Endothelial cell of umbilical vein (primary cell): ENCODE measurements around the gene PRDM2. TPM values are rescaled to one million over a fixed set of nuclear protein-coding genes. Genes with fewer than 3 reads are reported as not detected.

Source experiments
- BruUV-seq: library from RNA; stranded (reverse); fragments of 400-500 nt; replicated peaks from 2 replicates; lab custom pipeline; 2021; lab: Mats Ljungman, UMichigan
- CTCF ChIA-PET: fragments of 300-600, 350-600 bp; sonication (Branson Sonifier 250); formaldehyde crosslinking; loops from one replicate; lab custom pipeline; 2021; ENCODE audit warnings: antibody characterized with exemption, inconsistent platforms; lab: Charles Lee
- POLR2A ChIA-PET: fragments of 300-600, 350-600 bp; sonication (Branson Sonifier 250); formaldehyde crosslinking; loops from one replicate; lab custom pipeline; 2021; ENCODE audit warnings: antibody characterized with exemption, inconsistent platforms; lab: Charles Lee
- DNase-seq: peaks from one replicate; pipeline ENCODE4 v3.0.0-alpha.2; 2011; ENCODE audit warnings: low read depth, low spot score
- FAIRE-seq: peaks from 2 replicates; lab custom pipeline; 2011; peaks lifted over from hg19 to GRCh38; lab: Jason Lieb, UNC
- H2AFZ ChIP-seq: 2 replicates; pipeline ENCODE4 v1.6.0; 2012; ENCODE audit warnings: low read depth, low read length, control low read depth, inconsistent platforms
- H3K27ac ChIP-seq: 2 replicates; pipeline ENCODE4 v1.5.1; 2011; ENCODE audit warnings: low read depth, mild to moderate bottlenecking, control low read depth, low read length, moderate library complexity; ENCODE audit not compliant: insufficient read depth
- H3K27me3 ChIP-seq, 2 experiments: 2 replicates each; pipeline versions ENCODE4 v1.6.0 to v1.6.1; 2011; ENCODE audit warnings: low read length in 2 of 2, mixed read lengths in 1 of 2; ENCODE audit not compliant: control insufficient read depth in 2 of 2, insufficient read depth in 2 of 2
- H3K36me3 ChIP-seq, 2 experiments: 2 replicates in 1 of 2; 3 replicates in 1 of 2; pipeline ENCODE4 v1.5.1; 2011; ENCODE audit warnings: low read length in 2 of 2, mild to moderate bottlenecking in 1 of 2, moderate library complexity in 1 of 2; ENCODE audit not compliant: control insufficient read depth in 2 of 2, insufficient read depth in 2 of 2; ENCODE audit errors: extremely low read depth in 1 of 2
- H3K4me1 ChIP-seq: 3 replicates; pipeline ENCODE4 v1.5.1; 2011; ENCODE audit warnings: mild to moderate bottlenecking, low read length; ENCODE audit not compliant: control insufficient read depth, insufficient read depth; ENCODE audit errors: extremely low read depth
- H3K4me2 ChIP-seq: 2 replicates; pipeline ENCODE4 v1.6.1; 2011; ENCODE audit warnings: low read length, control low read depth, mixed read lengths; ENCODE audit not compliant: insufficient read depth
- H3K4me3 ChIP-seq, 3 experiments: fragments of 200-600 bp in 1 of 3; sonication (generic), shearing (Covaris generic) in 1 of 3; replicated peaks in 1 of 3; 2 replicates each; pipeline ENCODE4 v1.5.1; 2011 to 2016; ENCODE audit warnings: control low read depth in 3 of 3, low read length in 3 of 3, mild to moderate bottlenecking in 2 of 3, inconsistent platforms in 1 of 3, low read depth in 1 of 3, moderate library complexity in 1 of 3; ENCODE audit not compliant: insufficient read depth in 1 of 3
- H3K79me2 ChIP-seq: 2 replicates; pipeline ENCODE4 v1.6.0; 2012; ENCODE audit warnings: low read length, inconsistent platforms; ENCODE audit not compliant: control insufficient read depth, insufficient read depth
- H3K9ac ChIP-seq: replicated peaks from 2 replicates; pipeline ENCODE3; 2011; ENCODE audit warnings: low read length, control low read depth; ENCODE audit not compliant: insufficient read depth; ENCODE audit errors: extremely low read depth
- H3K9me1 ChIP-seq: replicated peaks from 3 replicates; pipeline ENCODE4 v1.6.0; 2011; ENCODE audit warnings: mild to moderate bottlenecking, low read length; ENCODE audit not compliant: control insufficient read depth, insufficient read depth; ENCODE audit errors: extremely low read depth
- H3K9me3 ChIP-seq: replicated peaks from 2 replicates; pipeline ENCODE4 v1.5.1; 2012; ENCODE audit warnings: low read length, inconsistent platforms; ENCODE audit not compliant: control insufficient read depth, insufficient read depth
- H4K20me1 ChIP-seq: replicated peaks from 2 replicates; pipeline ENCODE3; 2011; ENCODE audit warnings: mild to moderate bottlenecking, low read length; ENCODE audit not compliant: control insufficient read depth, insufficient read depth; ENCODE audit errors: extremely low read depth
- CTCF ChIP-seq, 2 donors: IDR thresholded peaks; 1 replicate in 1 of 2; 2 replicates in 1 of 2; pipeline ENCODE4 v1.5.1; 2011; ENCODE audit warnings: low read length in 2 of 2, mild to moderate bottlenecking in 2 of 2, moderate library complexity in 2 of 2, control low read depth in 1 of 2, inconsistent platforms in 1 of 2, low read depth in 1 of 2; ENCODE audit not compliant: insufficient read depth in 1 of 2; ENCODE audit errors: extremely low read depth in 1 of 2
- EZH2 ChIP-seq: IDR thresholded peaks from 2 replicates; pipeline ENCODE4 v1.6.1; 2012; ENCODE audit warnings: borderline replicate concordance, low read depth, mild to moderate bottlenecking, moderate library complexity, low read length, inconsistent platforms; ENCODE audit not compliant: severe bottlenecking
- FOS ChIP-seq: IDR thresholded peaks from 2 replicates; pipeline ENCODE4 v1.6.1; 2011; ENCODE audit warnings: mild to moderate bottlenecking, low read length, moderate library complexity, borderline replicate concordance; ENCODE audit not compliant: insufficient read depth
- GATA2 ChIP-seq: IDR thresholded peaks from 2 replicates; pipeline ENCODE4 v1.7.0; 2011; ENCODE audit warnings: low read depth, mild to moderate bottlenecking, moderate library complexity, mixed read lengths, low read length; ENCODE audit not compliant: insufficient read length, insufficient read depth
- JUN ChIP-seq: IDR thresholded peaks from 2 replicates; pipeline ENCODE4 v1.6.1; 2011; ENCODE audit warnings: borderline replicate concordance, low read depth; ENCODE audit not compliant: insufficient read length, insufficient read depth
- POLR2A ChIP-seq: IDR thresholded peaks from 2 replicates; pipeline ENCODE4 v1.6.1; 2012; ENCODE audit warnings: low read depth, mild to moderate bottlenecking, control low read depth, low read length
- dilution Hi-C: fragments of 300-500 bp; cut with MboI; formaldehyde crosslinking; loops from one replicate; pipeline ENCODE4 v1.15.0; 2019; ENCODE audit warnings: low sequenced_read_pairs; ENCODE audit not compliant: extremely low pct_ligation_motif_present
- intact Hi-C: fragments of 100-400 bp; cut with micrococcal nuclease; formaldehyde crosslinking; loops from one replicate; pipeline ENCODE4 v1.10.0; 2022
- polyA plus RNA-seq, 4 experiments: library from polyadenylated mRNA; depleted of rRNA in 3 of 4; stranded (reverse) in 3 of 4; unstranded in 1 of 4; fragments of >200 nt; gene quantifications; 2 replicates each; pipeline versions ENCODE4 v1.2.1 to v1.2.3, GENCODE V29; 2011 to 2012; ENCODE audit warnings: missing spikeins in 1 of 4
- total RNA-seq: library from RNA; stranded (reverse); gene quantifications from 2 replicates; pipeline ENCODE4 v1.2.3, GENCODE V29; 2021
- TF ChIP-seq, protein P1 (sequence below): IDR thresholded peaks from 2 replicates; pipeline ENCODE4 v1.6.1; 2011; ENCODE audit not compliant: insufficient read depth, insufficient read length

Gene PRDM2
- total and polyA plus RNA-seq, 2 donors (not counting 3 experiments of a cell fraction or from before 2014, with no cell fraction given) = 11.3 to 35.7 TPM

GRCh38 chr1:13778431-13778830 lies 78.4 kb downstream of the PRDM2 start:
- DNase-seq = no peak
- Histone ChIP-seq H3K4me2 (no peak overlapping the region), H3K9me1 (no peaks in the 10 kb centered on the region), H3K9me3 (no peaks in the 10 kb centered on the region), H3K4me3 (no peak overlapping the region), H3K9ac (no peak overlapping the region), H4K20me1 (no peaks in the 10 kb centered on the region), H2AFZ (no peak overlapping the region), H3K79me2 (peaks cover 24% of the 10 kb centered on the region), H3K27ac (no peak overlapping the region), H3K4me1 (no peaks in the 10 kb centered on the region), H3K27me3 (no peaks in the 10 kb centered on the region), H3K36me3 (peaks cover 7 to 20% of the 10 kb centered on the region in 2 experiments)
- TF ChIP-seq, protein P1, sequence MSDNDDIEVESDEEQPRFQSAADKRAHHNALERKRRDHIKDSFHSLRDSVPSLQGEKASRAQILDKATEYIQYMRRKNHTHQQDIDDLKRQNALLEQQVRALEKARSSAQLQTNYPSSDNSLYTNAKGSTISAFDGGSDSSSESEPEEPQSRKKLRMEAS = no peak
- TF ChIP-seq GATA2 = no peak
- TF ChIP-seq JUN = no peak
- no peak for TF ChIP-seq CTCF (IDR thresholded peaks at IDR 0.05; ENCODE audit: extremely low read depth in 1 of 2, insufficient read depth in 1 of 2, low read depth in 1 of 2, low read length in 2 of 2)
- intact Hi-C loops = no loop called here
- dilution Hi-C loops = no loop called here
- CTCF ChIA-PET = no interaction called here
- FAIRE-seq = no peak
- POLR2A ChIA-PET = no interaction called here
- BruUV-seq = no TSS peak

DNA sequence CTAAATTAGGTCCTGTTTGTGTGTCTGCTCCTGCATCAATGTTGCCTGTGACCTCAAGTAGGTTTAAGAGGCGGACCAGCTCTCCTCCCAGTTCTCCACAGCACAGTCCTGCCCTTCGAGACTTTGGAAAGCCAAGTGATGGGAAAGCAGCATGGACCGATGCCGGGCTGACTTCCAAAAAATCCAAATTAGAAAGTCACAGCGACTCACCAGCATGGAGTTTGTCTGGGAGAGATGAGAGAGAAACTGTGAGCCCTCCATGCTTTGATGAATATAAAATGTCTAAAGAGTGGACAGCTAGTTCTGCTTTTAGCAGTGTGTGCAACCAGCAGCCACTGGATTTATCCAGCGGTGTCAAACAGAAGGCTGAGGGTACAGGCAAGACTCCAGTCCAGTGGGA lies 79.9 kb downstream of the PRDM2 start:
- FAIRE-seq (no peak), DNase-seq (no peak)
- H3K27me3 ChIP-seq = no peaks in the 10 kb centered on the region
- intact Hi-C loops (loop anchor here (2.0 kb wide), 1 partner anchor 15 kb away; no protein-coding TSS in a partner anchor), dilution Hi-C loops (no loop called here)
- H3K9me1 ChIP-seq = no peaks in the 10 kb centered on the region
- no peak overlapping the region for H3K9ac ChIP-seq
- no peaks in the 10 kb centered on the region for H4K20me1 ChIP-seq
- no peak overlapping the region for H3K27ac ChIP-seq
- no peak overlapping the region for H3K4me3 ChIP-seq
- no peaks in the 10 kb centered on the region for H3K9me3 ChIP-seq
- H3K4me1 ChIP-seq = no peaks in the 10 kb centered on the region
- no peak overlapping the region for H3K4me2 ChIP-seq
- no TSS peak for BruUV-seq
- H3K79me2 ChIP-seq = peaks cover 34% of the 10 kb centered on the region
- H3K36me3 ChIP-seq = peaks cover 7 to 20% of the 10 kb centered on the region in 2 experiments
- no peak for TF ChIP-seq POLR2A
- TF ChIP-seq EZH2 = no peak
- TF ChIP-seq FOS = no peak
- TF ChIP-seq GATA2 = no peak
- H2AFZ ChIP-seq = no peak overlapping the region
- ChIA-PET POLR2A (no interaction called here), CTCF (no interaction called here)
